Fibroblast of lung (primary cell): ENCODE results near the gene CEP131.

Experiments used
- CTCF ChIP-seq, 2 donors: IDR thresholded peaks in 1 of 2; conservative IDR thresholded peaks in 1 of 2; 1 replicate in 1 of 2; 2 replicates in 1 of 2; pipeline ENCODE4 v1.5.1; 2011 to 2012; ENCODE audit warnings: low read length in 2 of 2, control low read depth in 1 of 2, inconsistent platforms in 1 of 2, low read depth in 1 of 2, mild to moderate bottlenecking in 1 of 2
- EZH2 ChIP-seq: IDR thresholded peaks from 2 replicates; pipeline ENCODE4 v1.5.1; 2012; ENCODE audit warnings: low read length, control low read depth, mild to moderate bottlenecking; ENCODE audit errors: missing control alignments

GRCh38 chr17:81260171-81260570, 37.4 kb upstream of the CEP131 start:
- TF ChIP-seq CTCF (conservative IDR thresholded peaks at IDR 0.05 in 1 of 2, IDR thresholded peaks at IDR 0.05 in 1 of 2; ENCODE audit: low read depth in 1 of 2, low read length in 2 of 2): no peak
- no peak for TF ChIP-seq EZH2
